Nephron progenitor cell (in vitro differentiated cells): ENCODE data around the gene SNX13.
A peak's percentile ranks its signal among the peaks of the same experiment; 100 is the strongest.

Experiments used
- DNase-seq: peaks from one replicate; pipeline ENCODE4 v3.0.0; 2021
- H3K27ac Mint-ChIP-seq: 2 replicates; pipeline ENCODE4 v1.8.0; 2021; ENCODE audit warnings: mild to moderate bottlenecking, moderate library complexity, mixed read lengths
- H3K27me3 Mint-ChIP-seq: 2 replicates; pipeline ENCODE4 v1.8.0; 2021; ENCODE audit warnings: mild to moderate bottlenecking, low read depth, mixed read lengths; ENCODE audit not compliant: poor library complexity
- H3K36me3 Mint-ChIP-seq: 2 replicates; pipeline ENCODE4 v1.8.0; 2021; ENCODE audit warnings: low read depth, mixed read lengths
- H3K4me1 Mint-ChIP-seq: 2 replicates; pipeline ENCODE4 v1.8.0; 2021; ENCODE audit warnings: mixed read lengths
- H3K4me3 Mint-ChIP-seq: 2 replicates; pipeline ENCODE4 v1.8.0; 2021; ENCODE audit warnings: mild to moderate bottlenecking, moderate library complexity, mixed read lengths
- H3K9me3 Mint-ChIP-seq: 2 replicates; pipeline ENCODE4 v1.8.0; 2021; ENCODE audit warnings: mild to moderate bottlenecking, moderate library complexity, mixed read lengths
- TF ChIP-seq, protein P1 (sequence below): fragments of 200-600 bp; sonication (generic); IDR thresholded peaks from 2 replicates; pipeline ENCODE4 v1.5.0; 2021; ENCODE audit warnings: antibody characterized with exemption

SNX13 gene

DNA sequence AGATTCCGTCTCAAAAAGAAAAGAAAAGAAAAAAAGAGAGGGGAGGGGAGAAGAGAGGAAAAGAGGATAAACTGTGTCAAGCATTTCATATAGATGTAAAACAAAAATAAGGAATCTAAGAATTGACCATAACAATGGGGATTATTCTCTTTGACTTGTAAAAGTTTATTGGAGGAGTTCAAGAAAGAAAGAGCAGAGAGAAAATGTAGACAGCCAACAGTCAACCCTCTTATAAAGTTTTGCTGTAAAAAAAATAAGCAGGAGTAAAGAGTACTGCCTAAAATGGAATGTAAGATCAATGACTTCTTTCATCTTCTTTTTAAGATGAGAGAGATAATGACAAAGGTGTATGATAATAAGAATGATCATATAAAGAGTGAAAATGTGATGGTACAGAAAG is 87.9 kb downstream of the SNX13 start:
- TF ChIP-seq, protein P1, sequence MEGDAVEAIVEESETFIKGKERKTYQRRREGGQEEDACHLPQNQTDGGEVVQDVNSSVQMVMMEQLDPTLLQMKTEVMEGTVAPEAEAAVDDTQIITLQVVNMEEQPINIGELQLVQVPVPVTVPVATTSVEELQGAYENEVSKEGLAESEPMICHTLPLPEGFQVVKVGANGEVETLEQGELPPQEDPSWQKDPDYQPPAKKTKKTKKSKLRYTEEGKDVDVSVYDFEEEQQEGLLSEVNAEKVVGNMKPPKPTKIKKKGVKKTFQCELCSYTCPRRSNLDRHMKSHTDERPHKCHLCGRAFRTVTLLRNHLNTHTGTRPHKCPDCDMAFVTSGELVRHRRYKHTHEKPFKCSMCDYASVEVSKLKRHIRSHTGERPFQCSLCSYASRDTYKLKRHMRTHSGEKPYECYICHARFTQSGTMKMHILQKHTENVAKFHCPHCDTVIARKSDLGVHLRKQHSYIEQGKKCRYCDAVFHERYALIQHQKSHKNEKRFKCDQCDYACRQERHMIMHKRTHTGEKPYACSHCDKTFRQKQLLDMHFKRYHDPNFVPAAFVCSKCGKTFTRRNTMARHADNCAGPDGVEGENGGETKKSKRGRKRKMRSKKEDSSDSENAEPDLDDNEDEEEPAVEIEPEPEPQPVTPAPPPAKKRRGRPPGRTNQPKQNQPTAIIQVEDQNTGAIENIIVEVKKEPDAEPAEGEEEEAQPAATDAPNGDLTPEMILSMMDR, result no peak
- Mint-ChIP-seq H3K27me3 (no peaks in the 10 kb centered on the region), H3K27ac (peak overlapping the region; percentile 14), H3K4me3 (no peak overlapping the region), H3K9me3 (peaks cover 21% of the 10 kb centered on the region), H3K4me1 (no peaks in the 10 kb centered on the region), H3K36me3 (peaks cover 81% of the 10 kb centered on the region)
- no peak for DNase-seq

DNA sequence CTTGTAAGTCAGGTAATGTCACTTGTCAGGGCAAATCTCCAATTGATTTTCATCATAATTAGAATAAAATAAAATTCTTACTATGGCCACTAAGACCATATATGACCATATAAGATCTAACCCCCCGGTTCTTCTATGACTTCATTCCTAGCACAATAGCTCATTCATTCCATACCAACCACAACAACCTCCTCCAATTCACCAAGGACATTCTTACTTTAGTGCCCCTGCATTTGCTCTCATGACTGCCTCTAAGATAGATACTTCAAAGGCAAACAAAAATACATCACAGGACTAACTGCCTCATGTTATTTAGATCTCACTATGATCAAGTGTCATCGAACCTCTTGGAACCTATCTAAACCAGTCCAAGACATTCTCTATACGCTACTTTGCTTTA is 90.8 kb downstream of the SNX13 start:
- Mint-ChIP-seq H3K36me3 (peaks cover 61% of the 10 kb centered on the region), H3K9me3 (peaks cover 4% of the 10 kb centered on the region), H3K27me3 (no peaks in the 10 kb centered on the region), H3K27ac (no peak overlapping the region), H3K4me1 (no peaks in the 10 kb centered on the region), H3K4me3 (no peak overlapping the region)
- DNase-seq, result no peak
- TF ChIP-seq, protein P1, result no peak

DNA sequence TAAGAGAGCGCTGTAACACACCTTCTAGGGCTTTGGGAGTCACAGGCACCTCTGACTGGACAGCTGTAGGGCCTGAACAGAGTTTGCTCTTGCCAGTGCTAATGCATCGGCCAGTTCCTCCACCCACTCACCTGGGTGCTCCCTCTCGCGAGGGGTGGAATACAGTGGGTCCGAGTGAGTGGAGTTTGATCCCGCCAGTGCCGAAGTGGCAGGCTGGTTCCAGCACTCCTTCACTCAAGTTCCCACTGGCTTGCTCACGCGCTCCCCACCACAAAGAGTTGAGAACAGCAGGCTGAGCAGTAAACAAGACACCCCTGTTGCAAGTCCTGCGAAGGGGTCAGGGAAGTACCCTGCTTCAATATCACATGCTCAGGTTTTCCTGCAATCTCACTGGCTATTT is 91.8 kb downstream of the SNX13 start:
- peaks cover 4% of the 10 kb centered on the region for H3K9me3 Mint-ChIP-seq
- TF ChIP-seq, protein P1, result no peak
- DNase-seq, result no peak
- no peaks in the 10 kb centered on the region for H3K27me3 Mint-ChIP-seq
- H3K4me3 Mint-ChIP-seq, result no peak overlapping the region
- peaks cover 69% of the 10 kb centered on the region for H3K36me3 Mint-ChIP-seq
- peak overlapping the region; percentile 73 for H3K27ac Mint-ChIP-seq
- H3K4me1 Mint-ChIP-seq, result no peaks in the 10 kb centered on the region

DNA sequence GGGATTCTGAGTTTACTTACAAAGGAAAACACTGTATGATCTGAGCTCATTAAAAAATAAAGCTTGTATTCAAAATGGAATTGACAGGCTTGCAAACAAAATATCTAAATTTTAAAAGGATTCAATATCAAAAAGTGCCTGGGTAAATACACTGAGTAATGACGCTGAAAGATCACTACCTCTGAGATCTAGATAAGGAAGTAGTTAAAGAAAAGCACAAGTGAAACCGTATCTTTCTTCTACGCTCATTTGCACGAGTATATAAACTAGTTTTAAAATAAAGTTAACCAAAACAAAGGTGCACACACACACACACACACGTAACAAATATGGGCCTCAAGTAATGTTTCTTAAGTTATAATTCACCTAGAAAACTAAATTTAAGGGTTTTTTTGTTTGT is 93.4 kb downstream of the SNX13 start:
- peak overlapping the region; percentile 41 for H3K27ac Mint-ChIP-seq
- H3K27me3 Mint-ChIP-seq, result no peaks in the 10 kb centered on the region
- peaks cover 72% of the 10 kb centered on the region for H3K36me3 Mint-ChIP-seq
- H3K4me1 Mint-ChIP-seq, result no peaks in the 10 kb centered on the region
- peaks cover 4% of the 10 kb centered on the region for H3K9me3 Mint-ChIP-seq
- TF ChIP-seq, protein P1, result no peak
- no peak overlapping the region for H3K4me3 Mint-ChIP-seq
- DNase-seq, result no peak

DNA sequence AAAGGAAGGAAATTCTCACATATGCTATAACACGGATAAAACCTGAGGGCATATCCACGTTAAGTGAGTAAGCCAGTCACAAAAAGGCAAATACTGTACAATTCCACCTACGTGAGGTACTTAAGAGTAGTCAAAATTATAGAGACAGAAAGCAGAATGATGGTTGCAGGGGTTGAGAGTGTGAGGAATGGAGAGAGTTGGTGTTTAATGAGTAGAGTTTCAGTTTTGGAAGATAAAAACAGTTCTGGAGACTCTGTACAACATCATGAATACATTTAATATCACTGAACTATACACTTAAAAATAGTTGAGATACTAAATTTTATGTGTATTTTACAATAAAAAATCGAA is 95.1 kb downstream of the SNX13 start:
- H3K36me3 Mint-ChIP-seq, result peaks cover 66% of the 10 kb centered on the region

More for the DNA sequence above, 95.1 kb downstream of the SNX13 start:
- Mint-ChIP-seq H3K4me1 (no peaks in the 10 kb centered on the region), H3K27ac (no peak overlapping the region), H3K9me3 (peaks cover 4% of the 10 kb centered on the region), H3K4me3 (no peak overlapping the region), H3K27me3 (no peaks in the 10 kb centered on the region)
- no peak for DNase-seq
- TF ChIP-seq, protein P1, result no peak
